Stimulated activated memory B cell treated with anti-CD40 and anti-IgM and Interleukin-4, amounts not matched to agents 10 μg/mL and 1 μg/mL and 100 μg/mL, for 72 hours (primary cell): ENCODE results near the gene SEMA4G.
A peak's percentile ranks its signal among the peaks of the same experiment; 100 is the strongest.

Experiments
- ATAC-seq: fragments of 150-1000 bp; cut with Tn5 transposase; 2 replicates; pipeline ENCODE4 v1.10.0; 2021
- H3K27ac Mint-ChIP-seq: one replicate; pipeline ENCODE4 v1.8.0; 2022; ENCODE audit warnings: mild to moderate bottlenecking, mixed read lengths
- H3K27me3 Mint-ChIP-seq: one replicate; pipeline ENCODE4 v1.8.0; 2022; ENCODE audit warnings: mixed read lengths
- H3K36me3 Mint-ChIP-seq: one replicate; pipeline ENCODE4 v1.8.0; 2022; ENCODE audit warnings: mixed read lengths
- H3K4me1 Mint-ChIP-seq: one replicate; pipeline ENCODE4 v1.8.0; 2022; ENCODE audit warnings: mixed read lengths
- H3K4me3 Mint-ChIP-seq: one replicate; pipeline ENCODE4 v1.8.0; 2022; ENCODE audit warnings: mild to moderate bottlenecking, moderate library complexity, mixed read lengths
- H3K9me3 Mint-ChIP-seq: one replicate; pipeline ENCODE4 v1.8.0; 2022; ENCODE audit warnings: mixed read lengths

SEMA4G gene

GRCh38 chr10:100996678-100997359 is 27.5 kb downstream of the SEMA4G start:
- Mint-ChIP-seq H3K9me3 (no peaks in the 10 kb centered on the region), H3K36me3 (peaks cover 19% of the 10 kb centered on the region), H3K27me3 (no peaks in the 10 kb centered on the region), H3K27ac (peak overlapping the region; percentile 76), H3K4me3 (peak overlapping the region; percentile 80), H3K4me1 (peaks cover 29% of the 10 kb centered on the region)
- peak; percentile 46 for ATAC-seq

GRCh38 chr10:100997360-100998182 is 28.3 kb downstream of the SEMA4G start:
- Mint-ChIP-seq H3K9me3 (no peaks in the 10 kb centered on the region), H3K27ac (peak overlapping the region; percentile 76), H3K4me3 (peak overlapping the region; percentile 80), H3K4me1 (peaks cover 29% of the 10 kb centered on the region), H3K36me3 (peaks cover 19% of the 10 kb centered on the region), H3K27me3 (no peaks in the 10 kb centered on the region)
- ATAC-seq: peak; percentile 63

GRCh38 chr10:100998183-100998990 is 29.1 kb downstream of the SEMA4G start:
- Mint-ChIP-seq H3K4me1 (peaks cover 29% of the 10 kb centered on the region), H3K4me3 (peak overlapping the region; percentile 80), H3K9me3 (no peaks in the 10 kb centered on the region), H3K27ac (peak overlapping the region; percentile 76), H3K27me3 (no peaks in the 10 kb centered on the region), H3K36me3 (peaks cover 12% of the 10 kb centered on the region)
- ATAC-seq: peak; percentile 56

GRCh38 chr10:100998991-100999741 is 29.9 kb downstream of the SEMA4G start:
- peaks cover 29% of the 10 kb centered on the region for H3K4me1 Mint-ChIP-seq
- H3K9me3 Mint-ChIP-seq: no peaks in the 10 kb centered on the region
- peak overlapping the region; percentile 76 for H3K27ac Mint-ChIP-seq
- peak overlapping the region; percentile 80 for H3K4me3 Mint-ChIP-seq
- H3K36me3 Mint-ChIP-seq: peaks cover 7% of the 10 kb centered on the region
- H3K27me3 Mint-ChIP-seq: no peaks in the 10 kb centered on the region
- ATAC-seq: peak; percentile 77

GRCh38 chr10:100999742-101000126 is 30.4 kb downstream of the SEMA4G start, which contains the start of gene LZTS2:
Gene LZTS2 (plus strand): TSS chr10:100999808. CDS start chr10:101002539, 2,731 bp downstream.
- Mint-ChIP-seq H3K36me3 (peaks cover 1% of the 10 kb centered on the region), H3K27me3 (no peaks in the 10 kb centered on the region), H3K4me3 (peak within 1 kb of the TSS; percentile 80), H3K27ac (peak within 1 kb of the TSS; percentile 76), H3K4me1 (peaks cover 29% of the 10 kb centered on the region), H3K9me3 (no peaks in the 10 kb centered on the region)
- ATAC-seq: no peak

- no peak for ATAC-seq
- Mint-ChIP-seq H3K9me3 (no peaks in the 10 kb centered on the region), H3K4me1 (peaks cover 29% of the 10 kb centered on the region), H3K27ac (peak overlapping the region; percentile 33), H3K36me3 (no peaks in the 10 kb centered on the region), H3K4me3 (peak overlapping the region; percentile 69), H3K27me3 (no peaks in the 10 kb centered on the region)
Measured at GRCh38 chr10:101000127-101000914, 31.0 kb downstream of the SEMA4G start.

GRCh38 chr10:101000915-101001658 is 31.8 kb downstream of the SEMA4G start:
- Mint-ChIP-seq H3K4me1 (peaks cover 29% of the 10 kb centered on the region), H3K27ac (peak overlapping the region; percentile 33), H3K4me3 (peak overlapping the region; percentile 69), H3K36me3 (no peaks in the 10 kb centered on the region), H3K27me3 (no peaks in the 10 kb centered on the region), H3K9me3 (no peaks in the 10 kb centered on the region)
- no peak for ATAC-seq

- no peak overlapping the region for H3K4me3 Mint-ChIP-seq
- no peak for ATAC-seq
- no peaks in the 10 kb centered on the region for H3K27me3 Mint-ChIP-seq
- no peaks in the 10 kb centered on the region for H3K36me3 Mint-ChIP-seq
- no peaks in the 10 kb centered on the region for H3K9me3 Mint-ChIP-seq
- peaks cover 23% of the 10 kb centered on the region for H3K4me1 Mint-ChIP-seq
- peak overlapping the region; percentile 33 for H3K27ac Mint-ChIP-seq
Measured at GRCh38 chr10:101001659-101002035, 32.3 kb downstream of the SEMA4G start.

- Mint-ChIP-seq H3K36me3 (no peaks in the 10 kb centered on the region), H3K9me3 (no peaks in the 10 kb centered on the region), H3K27me3 (no peaks in the 10 kb centered on the region), H3K27ac (no peak overlapping the region), H3K4me1 (peaks cover 22% of the 10 kb centered on the region), H3K4me3 (no peak overlapping the region)
- no peak for ATAC-seq
Measured at GRCh38 chr10:101002456-101002855, 33.2 kb downstream of the SEMA4G start.

- H3K4me3 Mint-ChIP-seq: no peak overlapping the region
- H3K27ac Mint-ChIP-seq: no peak overlapping the region
- no peaks in the 10 kb centered on the region for H3K27me3 Mint-ChIP-seq
- H3K9me3 Mint-ChIP-seq: no peaks in the 10 kb centered on the region
- peaks cover 12% of the 10 kb centered on the region for H3K4me1 Mint-ChIP-seq
- ATAC-seq: no peak
- no peaks in the 10 kb centered on the region for H3K36me3 Mint-ChIP-seq
Measured at GRCh38 chr10:101003639-101004206, 34.4 kb downstream of the SEMA4G start.

GRCh38 chr10:101005361-101005760 is 36.1 kb downstream of the SEMA4G start:
- Mint-ChIP-seq H3K36me3 (no peaks in the 10 kb centered on the region), H3K27ac (no peak overlapping the region), H3K4me3 (no peak overlapping the region), H3K4me1 (peaks cover 9% of the 10 kb centered on the region), H3K9me3 (no peaks in the 10 kb centered on the region), H3K27me3 (no peaks in the 10 kb centered on the region)
- no peak for ATAC-seq

GRCh38 chr10:101005869-101006567 is 36.7 kb downstream of the SEMA4G start:
- ATAC-seq: no peak
- Mint-ChIP-seq H3K27ac (no peak overlapping the region), H3K27me3 (no peaks in the 10 kb centered on the region), H3K4me3 (no peak overlapping the region), H3K36me3 (no peaks in the 10 kb centered on the region), H3K4me1 (peaks cover 5% of the 10 kb centered on the region), H3K9me3 (no peaks in the 10 kb centered on the region)

- Mint-ChIP-seq H3K27me3 (no peaks in the 10 kb centered on the region), H3K36me3 (no peaks in the 10 kb centered on the region), H3K27ac (no peak overlapping the region), H3K9me3 (no peaks in the 10 kb centered on the region), H3K4me3 (no peak overlapping the region), H3K4me1 (no peaks in the 10 kb centered on the region)
- ATAC-seq: no peak
Measured at GRCh38 chr10:101006593-101007098, 37.3 kb downstream of the SEMA4G start.
